Glutamatergic neuron (in vitro differentiated cells): ENCODE results near the gene LGALS9. TPM values are rescaled to one million over a fixed set of nuclear protein-coding genes. Genes with fewer than 3 reads are reported as not detected.

Experiments
- DNase-seq: peaks from one replicate; pipeline ENCODE4 v3.0.0; 2022
- H3K27ac Mint-ChIP-seq: one replicate; pipeline ENCODE4 v1.8.0; 2020; ENCODE audit warnings: mild to moderate bottlenecking, mixed read lengths, inconsistent platforms; ENCODE audit not compliant: unreplicated experiment
- H3K27me3 Mint-ChIP-seq: one replicate; pipeline ENCODE4 v1.8.0; 2020; ENCODE audit warnings: mild to moderate bottlenecking, moderate library complexity, mixed read lengths, inconsistent platforms; ENCODE audit not compliant: unreplicated experiment
- H3K36me3 Mint-ChIP-seq: one replicate; pipeline ENCODE4 v1.8.0; 2020; ENCODE audit warnings: mild to moderate bottlenecking, mixed read lengths, inconsistent platforms; ENCODE audit not compliant: unreplicated experiment
- H3K4me1 Mint-ChIP-seq: one replicate; pipeline ENCODE4 v1.8.0; 2020; ENCODE audit warnings: mild to moderate bottlenecking, low read depth, mixed read lengths, inconsistent platforms; ENCODE audit not compliant: unreplicated experiment
- H3K4me3 Mint-ChIP-seq: one replicate; pipeline ENCODE4 v1.8.0; 2020; ENCODE audit warnings: mild to moderate bottlenecking, mixed read lengths, inconsistent platforms; ENCODE audit not compliant: unreplicated experiment
- H3K9me3 Mint-ChIP-seq: one replicate; pipeline ENCODE4 v1.8.0; 2020; ENCODE audit warnings: mild to moderate bottlenecking, moderate library complexity, mixed read lengths, inconsistent platforms; ENCODE audit not compliant: unreplicated experiment
- CTCF ChIP-seq: fragments of 200-600 bp; sonication (generic); IDR thresholded peaks from one replicate; pipeline ENCODE4 v1.5.0; 2021; ENCODE audit not compliant: partially characterized antibody, unreplicated experiment
- total RNA-seq: library from RNA; stranded (reverse); fragmentation: NEBNext Ultra II Directional; extraction: Animal tissue kit (Norgen Biotek cat#: 25700); gene quantifications from one replicate; pipeline ENCODE4 v1.2.1, GENCODE V29; 2021; ENCODE audit not compliant: unreplicated experiment

The LGALS9 gene
- total RNA-seq, 1 donor from 2014 or later, result 6.5 TPM

- peaks cover 8% of the 10 kb centered on the region for H3K36me3 Mint-ChIP-seq
- H3K4me3 Mint-ChIP-seq, result no peak overlapping the region
- H3K27ac Mint-ChIP-seq, result no peak overlapping the region
- peaks cover 13% of the 10 kb centered on the region for H3K4me1 Mint-ChIP-seq
- no peak for TF ChIP-seq CTCF
- DNase-seq, result no peak
- H3K9me3 Mint-ChIP-seq, result peaks cover 8% of the 10 kb centered on the region
- peaks cover 8% of the 10 kb centered on the region for H3K27me3 Mint-ChIP-seq
These were observed 10.3 kb upstream of the LGALS9 start for GRCh38 chr17:27620721-27621120.

GRCh38 chr17:27621536-27621935 lies 9.5 kb upstream of the LGALS9 start:
- DNase-seq, result no peak
- TF ChIP-seq CTCF, result no peak
- peaks cover 5% of the 10 kb centered on the region for H3K4me1 Mint-ChIP-seq
- peaks cover 12% of the 10 kb centered on the region for H3K36me3 Mint-ChIP-seq
- no peak overlapping the region for H3K4me3 Mint-ChIP-seq
- H3K9me3 Mint-ChIP-seq, result peaks cover 9% of the 10 kb centered on the region
- peaks cover 11% of the 10 kb centered on the region for H3K27me3 Mint-ChIP-seq
- H3K27ac Mint-ChIP-seq, result no peak overlapping the region

- no peak for DNase-seq
- Mint-ChIP-seq H3K27me3 (peaks cover 12% of the 10 kb centered on the region), H3K27ac (no peak overlapping the region), H3K4me3 (no peak overlapping the region), H3K4me1 (no peaks in the 10 kb centered on the region), H3K9me3 (peaks cover 9% of the 10 kb centered on the region), H3K36me3 (peaks cover 14% of the 10 kb centered on the region)
- no peak for TF ChIP-seq CTCF
These were observed 8.9 kb upstream of the LGALS9 start for GRCh38 chr17:27621942-27622559.

GRCh38 chr17:27622986-27623385 lies 8.0 kb upstream of the LGALS9 start:
- Mint-ChIP-seq H3K27ac (no peak overlapping the region), H3K9me3 (peaks cover 16% of the 10 kb centered on the region), H3K4me3 (no peak overlapping the region), H3K4me1 (no peaks in the 10 kb centered on the region), H3K36me3 (peaks cover 22% of the 10 kb centered on the region), H3K27me3 (peaks cover 12% of the 10 kb centered on the region)
- no peak for DNase-seq
- no peak for TF ChIP-seq CTCF

- peak overlapping the region; percentile 48 for H3K27ac Mint-ChIP-seq
- TF ChIP-seq CTCF, result no peak
- peaks cover 17% of the 10 kb centered on the region for H3K9me3 Mint-ChIP-seq
These were observed 7.4 kb upstream of the LGALS9 start for GRCh38 chr17:27623614-27624013.

More at GRCh38 chr17:27623614-27624013, 7.4 kb upstream of the LGALS9 start:
- Mint-ChIP-seq H3K36me3 (peaks cover 22% of the 10 kb centered on the region), H3K4me1 (no peaks in the 10 kb centered on the region), H3K4me3 (no peak overlapping the region), H3K27me3 (peaks cover 7% of the 10 kb centered on the region)
- DNase-seq, result no peak
